ENCODE measurements around the gene PPFIA4. TPM values are rescaled to one million over a fixed set of nuclear protein-coding genes. Genes with fewer than 3 reads are reported as not detected.
A peak's percentile ranks its signal among the peaks of the same experiment; 100 is the strongest.

PPFIA4 gene
- total RNA-seq, 1 donor from 2014 or later = 14.7 TPM

DNA sequence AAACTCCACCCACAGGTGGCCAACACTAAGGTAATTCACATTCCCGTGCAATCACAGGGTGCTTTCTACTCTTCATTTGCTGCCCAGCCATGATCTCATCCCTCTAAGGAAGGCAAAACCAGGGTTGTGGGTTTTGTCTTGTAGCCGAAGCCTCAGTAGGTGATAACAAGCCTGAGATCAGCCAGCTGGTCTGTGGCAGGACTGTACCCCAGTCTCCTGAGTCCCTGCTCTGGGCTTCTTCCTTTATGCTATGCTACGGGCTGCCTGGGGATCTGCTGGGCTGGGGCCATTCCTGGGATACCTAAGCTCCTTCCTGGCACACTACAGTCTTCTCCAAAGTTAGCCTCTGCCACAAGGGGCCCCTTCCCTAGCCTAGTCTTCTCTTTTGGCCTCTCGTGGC, 9.8 kb downstream of the PPFIA4 start:
- no peaks in the 10 kb centered on the region for H3K27me3 Mint-ChIP-seq (ENCODE audit: low read depth)
- TF ChIP-seq CTCF (IDR thresholded peaks at IDR 0.05) = no peak
- peaks cover 3% of the 10 kb centered on the region for H3K36me3 Mint-ChIP-seq (ENCODE audit: low read depth)
- H3K9me3 Mint-ChIP-seq (ENCODE audit: low read depth) = no peaks in the 10 kb centered on the region
- H3K27ac Mint-ChIP-seq (ENCODE audit: unreplicated experiment) = no peak overlapping the region
- H3K4me1 Mint-ChIP-seq (ENCODE audit: low read depth) = peaks cover 43% of the 10 kb centered on the region
- no peak for DNase-seq (ENCODE audit: low spot score)
- no peak overlapping the region for H3K4me3 Mint-ChIP-seq (ENCODE audit: unreplicated experiment)

- TF ChIP-seq CTCF (IDR thresholded peaks at IDR 0.05) = no peak
- no peaks in the 10 kb centered on the region for H3K27me3 Mint-ChIP-seq (ENCODE audit: low read depth)
- peaks cover 3% of the 10 kb centered on the region for H3K36me3 Mint-ChIP-seq (ENCODE audit: low read depth)
- H3K4me3 Mint-ChIP-seq (ENCODE audit: unreplicated experiment) = no peak overlapping the region
- no peaks in the 10 kb centered on the region for H3K9me3 Mint-ChIP-seq (ENCODE audit: low read depth)
- no peak for DNase-seq (ENCODE audit: low spot score)
- no peak overlapping the region for H3K27ac Mint-ChIP-seq (ENCODE audit: unreplicated experiment)
- peaks cover 43% of the 10 kb centered on the region for H3K4me1 Mint-ChIP-seq (ENCODE audit: low read depth)
Observed at GRCh38 chr1:203036537-203036936, 10.2 kb downstream of the PPFIA4 start.

DNA sequence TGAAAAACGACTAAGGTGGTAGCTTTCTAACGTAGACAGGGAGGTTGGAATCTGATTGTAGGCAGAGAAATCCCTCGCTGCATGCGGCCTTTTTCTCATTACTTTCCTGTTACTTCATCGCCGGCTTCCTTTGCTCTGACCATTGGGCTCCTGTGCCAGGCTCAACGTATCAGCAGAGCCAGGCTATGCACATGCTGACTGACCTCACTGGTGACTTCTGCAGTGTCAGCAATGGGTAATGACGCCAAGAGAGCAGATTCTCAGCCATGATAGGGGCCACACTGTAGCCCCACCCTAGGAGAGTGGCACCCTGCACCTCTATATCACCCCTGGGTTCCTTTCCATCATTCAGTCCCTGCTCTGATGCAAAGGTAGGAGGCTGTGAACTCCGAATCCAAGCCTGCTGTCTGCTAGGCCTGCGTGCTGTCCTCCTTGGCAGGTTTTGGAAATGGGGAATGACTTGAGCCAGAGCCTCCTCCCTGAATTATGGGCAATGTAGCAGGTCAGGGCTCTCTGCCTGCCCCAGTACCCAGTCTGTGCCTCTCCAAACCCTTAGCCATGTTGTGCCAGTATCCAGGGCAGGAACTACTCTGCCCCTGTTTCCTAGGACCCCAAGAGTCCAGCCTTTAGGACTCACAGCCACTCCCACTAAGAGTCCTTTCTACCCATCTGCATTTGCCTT, 11.4 kb downstream of the PPFIA4 start:
- peaks cover 43% of the 10 kb centered on the region for H3K4me1 Mint-ChIP-seq (ENCODE audit: low read depth)
- H3K27me3 Mint-ChIP-seq (ENCODE audit: low read depth) = no peaks in the 10 kb centered on the region
- H3K9me3 Mint-ChIP-seq (ENCODE audit: low read depth) = no peaks in the 10 kb centered on the region
- DNase-seq (ENCODE audit: low spot score) = no peak
- TF ChIP-seq CTCF (IDR thresholded peaks at IDR 0.05) = no peak
- H3K4me3 Mint-ChIP-seq (ENCODE audit: unreplicated experiment) = no peak overlapping the region
- peaks cover 3% of the 10 kb centered on the region for H3K36me3 Mint-ChIP-seq (ENCODE audit: low read depth)
- peak overlapping the region; percentile 90 for H3K27ac Mint-ChIP-seq (ENCODE audit: unreplicated experiment)

DNA sequence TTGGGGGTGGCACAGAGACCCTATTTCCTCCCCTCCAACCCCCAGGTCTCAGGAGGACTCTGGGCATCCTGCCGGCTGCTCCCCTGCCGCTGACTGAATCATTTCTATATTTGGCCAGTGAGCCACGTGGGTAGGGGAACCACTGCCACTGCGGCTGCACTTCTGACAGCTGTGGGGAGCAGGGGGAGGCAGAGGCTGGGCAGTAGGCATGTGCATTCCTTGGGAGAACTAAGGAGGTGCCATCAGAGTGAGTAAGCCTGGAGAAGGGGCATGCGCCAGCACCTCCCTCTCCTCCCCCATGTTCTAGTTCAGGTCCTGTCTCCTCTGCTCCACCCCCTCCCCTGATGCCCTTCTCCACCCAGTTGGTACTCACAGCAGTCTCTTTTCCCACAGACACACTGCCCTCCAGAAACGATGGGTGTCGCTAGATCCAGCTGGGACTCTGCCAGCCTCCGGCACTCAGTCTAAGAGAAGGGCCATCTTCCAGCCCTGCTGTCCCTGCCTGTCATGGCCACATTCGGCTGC, 12.0 kb downstream of the PPFIA4 start:
- Mint-ChIP-seq H3K36me3 (ENCODE audit: low read depth) (peaks cover 3% of the 10 kb centered on the region), H3K4me1 (ENCODE audit: low read depth) (peaks cover 43% of the 10 kb centered on the region), H3K9me3 (ENCODE audit: low read depth) (no peaks in the 10 kb centered on the region), H3K27ac (ENCODE audit: unreplicated experiment) (peak overlapping the region; percentile 90), H3K27me3 (ENCODE audit: low read depth) (peaks cover 3% of the 10 kb centered on the region), H3K4me3 (ENCODE audit: unreplicated experiment) (peak overlapping the region; percentile 5)
- TF ChIP-seq CTCF (IDR thresholded peaks at IDR 0.05) = peak; percentile 63
- DNase-seq (ENCODE audit: low spot score) = no peak

GRCh38 chr1:203038891-203039608, 12.8 kb downstream of the PPFIA4 start:
- H3K36me3 Mint-ChIP-seq (ENCODE audit: low read depth) = peaks cover 3% of the 10 kb centered on the region
- peaks cover 43% of the 10 kb centered on the region for H3K4me1 Mint-ChIP-seq (ENCODE audit: low read depth)
- DNase-seq (ENCODE audit: low spot score) = no peak
- peak overlapping the region; percentile 90 for H3K27ac Mint-ChIP-seq (ENCODE audit: unreplicated experiment)
- H3K9me3 Mint-ChIP-seq (ENCODE audit: low read depth) = no peaks in the 10 kb centered on the region
- H3K4me3 Mint-ChIP-seq (ENCODE audit: unreplicated experiment) = no peak overlapping the region
- peak; percentile 96 for TF ChIP-seq CTCF (IDR thresholded peaks at IDR 0.05)
- peaks cover 4% of the 10 kb centered on the region for H3K27me3 Mint-ChIP-seq (ENCODE audit: low read depth)

All from chondrocyte (in vitro differentiated cells).